Activated T-helper 2 cell treated with anti-CD3 and anti-CD28 coated beads, Interferon-gamma antibody, Interleukin-2, Interleukin-4, amounts not matched to agents 10 μg/mL and 5 μg/mL and 100 μg/mL, durations not matched to agents 14 hours and 24 hours and 36 hours (primary cell): Measurements from ENCODE around the gene OR2C1. TPM values are rescaled to one million over a fixed set of nuclear protein-coding genes. Genes with fewer than 3 reads are reported as not detected.

Source experiments
- DNase-seq: peaks from one replicate; pipeline ENCODE4 v3.0.0; 2021; ENCODE audit warnings: low spot score
- H3K27ac Mint-ChIP-seq: one replicate; pipeline ENCODE4 v1.8.0; 2021; ENCODE audit warnings: mixed read lengths
- H3K27me3 Mint-ChIP-seq: one replicate; pipeline ENCODE4 v1.8.0; 2021; ENCODE audit warnings: low read depth, mixed read lengths
- H3K36me3 Mint-ChIP-seq: one replicate; pipeline ENCODE4 v1.8.0; 2021; ENCODE audit warnings: low read depth, mixed read lengths
- H3K4me1 Mint-ChIP-seq: one replicate; pipeline ENCODE4 v1.8.0; 2021; ENCODE audit warnings: low read depth, mixed read lengths
- H3K4me3 Mint-ChIP-seq: one replicate; pipeline ENCODE4 v1.8.0; 2021; ENCODE audit warnings: low read depth, mild to moderate bottlenecking, moderate library complexity, mixed read lengths
- H3K9me3 Mint-ChIP-seq: one replicate; pipeline ENCODE4 v1.8.0; 2021; ENCODE audit warnings: mixed read lengths
- intact Hi-C: fragments of 100-400 bp; cut with micrococcal nuclease; formaldehyde crosslinking; loops from one replicate; pipeline ENCODE4 v1.15.1; 2023
- total RNA-seq: library from RNA; stranded (reverse); gene quantifications from 2 replicates; pipeline ENCODE4 v1.2.3, GENCODE V29; 2022

OR2C1 gene
- total RNA-seq, 1 donor from 2014 or later, result not detected

GRCh38 chr16:3401719-3402397 lies 46.2 kb downstream of the OR2C1 start:
- no peak for DNase-seq
- peak overlapping the region; percentile 91 for H3K4me3 Mint-ChIP-seq
- peaks cover 18% of the 10 kb centered on the region for H3K4me1 Mint-ChIP-seq
- H3K27me3 Mint-ChIP-seq, result no peaks in the 10 kb centered on the region
- peaks cover 80% of the 10 kb centered on the region for H3K36me3 Mint-ChIP-seq
- H3K9me3 Mint-ChIP-seq, result peaks cover 70% of the 10 kb centered on the region
- H3K27ac Mint-ChIP-seq, result peak overlapping the region; percentile 76
- intact Hi-C loops, result loop anchor here (1.0 to 2.0 kb wide), 7 partner anchors 41 to 167 kb away; partner anchors contain the start of genes CLUAP1, NAA60, TIGD7 and ZNF200

Other genes with a start within 250 kb of the OR2C1 start
- gene ZNF205, start 243.3 kb upstream of the OR2C1 start, total RNA-seq, result 0.09 and 0.18 TPM in 2 replicates
- gene ZNF213, start 220.9 kb upstream of the OR2C1 start, total RNA-seq, result 9.1 and 9.3 TPM in 2 replicates
- not detected in 2 replicates for gene OR1F1, start 167.7 kb upstream of the OR2C1 start, total RNA-seq
- 11.0 and 12.2 TPM in 2 replicates for gene ZNF200, start 120.7 kb upstream of the OR2C1 start, total RNA-seq
- gene MEFV, start 99.3 kb upstream of the OR2C1 start, total RNA-seq, result 0.18 TPM in 1 of 2 replicates, not detected in the other
- gene ZNF263, start 72.4 kb upstream of the OR2C1 start, total RNA-seq, result 22.9 and 26.6 TPM in 2 replicates
- gene TIGD7, start 50.5 kb upstream of the OR2C1 start, total RNA-seq, result 2.5 and 3.6 TPM in 2 replicates
- 25.4 and 31.8 TPM in 2 replicates for gene ZNF75A, start 50.4 kb upstream of the OR2C1 start, total RNA-seq
- gene ZSCAN32, start 45.1 kb downstream of the OR2C1 start, total RNA-seq, result 13.2 and 16.1 TPM in 2 replicates
- 9.2 and 11.1 TPM in 2 replicates for gene ZNF174, start 45.3 kb downstream of the OR2C1 start, total RNA-seq
- 1.8 and 1.9 TPM in 2 replicates for gene ZNF597, start 87.6 kb downstream of the OR2C1 start, total RNA-seq
- 31.0 and 36.2 TPM in 2 replicates for gene NAA60, start 87.8 kb downstream of the OR2C1 start, total RNA-seq
- not detected in 2 replicates for gene C16orf90, start 139.6 kb downstream of the OR2C1 start, total RNA-seq
- 13.7 and 19.9 TPM in 2 replicates for gene CLUAP1, start 145.1 kb downstream of the OR2C1 start, total RNA-seq
- gene NLRC3, start 221.5 kb downstream of the OR2C1 start, total RNA-seq, result 28.8 and 29.6 TPM in 2 replicates